Ishikawa (cell line): ENCODE measurements around the gene MINPP1.

Experiments used
- EGR1 ChIP-seq: IDR thresholded peaks from 2 replicates; pipeline ENCODE4 v1.6.1; 2012
- EP300 ChIP-seq: IDR thresholded peaks from 2 replicates; pipeline ENCODE4 v1.6.1; 2012; ENCODE audit warnings: borderline replicate concordance
- FOXM1 ChIP-seq: IDR thresholded peaks from 2 replicates; pipeline ENCODE4 v1.6.1; 2012; ENCODE audit warnings: low read depth, borderline replicate concordance
- NFIC ChIP-seq: IDR thresholded peaks from 2 replicates; pipeline ENCODE4 v1.6.1; 2012
- TAF1 ChIP-seq: IDR thresholded peaks from 2 replicates; pipeline ENCODE4 v1.6.1; 2012; ENCODE audit warnings: low read depth, mild to moderate bottlenecking
- TEAD4 ChIP-seq: IDR thresholded peaks from 2 replicates; pipeline ENCODE4 v1.6.1; 2012
- YY1 ChIP-seq: IDR thresholded peaks from 2 replicates; pipeline ENCODE4 v1.6.1; 2012; ENCODE audit warnings: low read depth
- TF ChIP-seq, protein P1 (sequence below): IDR thresholded peaks from 2 replicates; pipeline ENCODE4 v1.6.1; 2012

DNA sequence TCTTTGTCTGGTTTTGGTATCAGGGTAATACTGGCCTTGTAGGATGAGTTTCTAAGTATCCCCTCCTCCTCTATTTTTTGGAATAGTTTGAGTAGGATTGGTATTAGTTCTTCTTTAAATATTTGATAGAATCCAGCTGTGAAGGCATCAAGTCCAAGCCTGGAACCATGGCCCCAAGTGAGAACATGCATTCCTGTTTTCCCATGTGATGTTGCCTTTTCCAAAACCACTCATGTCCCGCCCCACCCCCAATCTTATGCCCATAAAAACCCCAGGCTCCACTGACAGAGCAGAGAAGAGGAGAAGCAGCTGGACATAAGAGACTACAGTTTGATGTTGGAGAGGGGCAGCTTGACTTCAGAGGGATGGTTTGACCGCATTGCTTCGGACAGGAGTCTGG is 71.2 kb downstream of the MINPP1 start:
- TF ChIP-seq NFIC (no peak), TAF1 (no peak), FOXM1 (no peak), YY1 (no peak), EGR1 (no peak), EP300 (no peak), TEAD4 (no peak)
- TF ChIP-seq, protein P1, sequence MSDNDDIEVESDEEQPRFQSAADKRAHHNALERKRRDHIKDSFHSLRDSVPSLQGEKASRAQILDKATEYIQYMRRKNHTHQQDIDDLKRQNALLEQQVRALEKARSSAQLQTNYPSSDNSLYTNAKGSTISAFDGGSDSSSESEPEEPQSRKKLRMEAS, result no peak
